ENCODE data around the gene GBGT1.

GBGT1 gene

DNA sequence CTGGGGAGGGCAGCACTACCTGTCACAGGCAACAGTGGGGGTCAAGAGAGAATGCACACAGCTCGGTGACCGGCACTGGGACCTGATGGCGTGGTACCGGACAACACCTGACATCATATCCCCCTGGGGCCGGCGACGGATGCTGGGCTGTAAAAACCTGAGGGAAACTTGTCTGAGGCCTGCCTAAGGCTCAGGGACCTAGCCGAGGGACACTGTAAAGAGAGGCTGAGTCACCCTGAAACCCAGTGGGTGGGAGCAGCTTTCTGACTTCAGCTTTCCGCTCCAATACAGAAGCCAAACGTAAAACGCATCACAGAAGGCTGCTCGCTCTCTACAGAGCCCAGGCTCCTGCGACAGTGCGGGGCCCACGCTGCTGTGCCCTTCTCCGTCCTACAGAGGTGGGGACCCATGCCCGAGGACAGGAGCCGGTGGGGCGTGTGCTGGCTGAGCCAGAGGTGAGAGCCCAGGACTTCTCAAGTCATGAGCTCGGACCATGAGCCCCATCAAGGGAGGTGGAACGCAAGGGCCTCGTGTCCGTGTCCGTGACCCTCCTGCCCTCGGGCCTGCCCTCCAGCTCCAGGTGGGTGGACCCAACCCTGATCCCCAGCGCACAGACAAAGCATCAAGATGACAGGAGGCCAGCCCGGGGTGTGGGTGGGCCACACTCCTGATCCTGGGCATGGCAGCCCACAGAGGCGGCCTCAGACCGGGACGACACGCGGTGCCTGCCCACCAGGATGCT lies 47.9 kb downstream of the GBGT1 start:
- no peaks in the 10 kb centered on the region for H3K27me3 ChIP-seq (ENCODE audit: control insufficient read depth in 1 of 2, insufficient read depth in 2 of 2, low read length in 2 of 2)
- H3K4me1 ChIP-seq (ENCODE audit: control insufficient read depth in 1 of 2, insufficient read depth in 2 of 2, low read length in 2 of 2) = peaks cover 76 to 80% of the 10 kb centered on the region in 2 donors
- no peak overlapping the region for H3K27ac ChIP-seq (ENCODE audit: low read depth, low read length)
- peak overlapping the region; percentile 20 to 35 for H3K9ac ChIP-seq (ENCODE audit: low read depth in 1 of 2, low read length in 2 of 2)
- H3K4me3 ChIP-seq (ENCODE audit: low read depth in 1 of 2, low read length in 2 of 2) = peak overlapping the region in 1 of 2 donors; percentile 1
- H3K9me3 ChIP-seq (ENCODE audit: control insufficient read depth in 1 of 2, low read length in 2 of 2) = no peaks in the 10 kb centered on the region
- peaks cover 0 to 18% of the 10 kb centered on the region in 2 donors for H3K36me3 ChIP-seq (ENCODE audit: control insufficient read depth in 1 of 2, insufficient read depth in 2 of 2, low read length in 2 of 2)

DNA sequence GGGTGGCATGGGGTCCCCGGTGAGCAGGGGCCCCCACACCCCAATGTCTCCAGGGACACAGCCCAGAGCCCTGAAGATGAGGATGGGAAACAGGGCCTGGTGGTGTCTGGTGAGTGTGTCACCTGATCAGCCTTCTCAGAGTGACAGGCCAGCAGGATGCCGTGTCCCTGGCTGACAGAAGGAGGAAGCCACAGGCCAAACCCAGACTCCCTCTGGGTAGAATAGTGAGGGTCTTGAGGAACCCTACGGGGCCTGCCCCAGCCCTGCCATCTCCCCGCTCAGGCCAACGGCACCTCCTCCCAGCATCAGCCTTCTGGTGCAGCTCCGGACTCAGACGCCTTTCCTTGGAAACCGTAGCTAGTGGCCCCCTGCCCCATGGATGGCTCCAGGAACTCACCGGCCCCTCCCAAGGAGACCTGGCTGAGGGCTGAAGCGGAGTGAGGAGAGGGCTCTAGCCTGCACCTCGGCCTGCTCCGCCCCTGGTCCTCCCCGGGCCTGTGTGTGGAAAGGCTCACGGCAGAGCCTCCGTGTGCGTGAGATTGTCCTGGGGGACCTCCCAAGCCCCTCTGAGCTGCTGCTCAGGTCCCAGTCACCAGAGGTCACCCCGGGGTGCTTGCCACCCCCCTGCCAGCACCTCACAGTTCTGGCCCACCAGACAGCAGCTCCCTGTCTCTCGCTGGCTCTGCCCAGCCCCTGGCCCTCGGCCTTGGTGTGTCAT lies 48.7 kb downstream of the GBGT1 start:
- peak overlapping the region; percentile 37 for H3K27ac ChIP-seq (ENCODE audit: low read depth, low read length)
- peaks cover 0 to 25% of the 10 kb centered on the region in 2 donors for H3K36me3 ChIP-seq (ENCODE audit: control insufficient read depth in 1 of 2, insufficient read depth in 2 of 2, low read length in 2 of 2)
- H3K9me3 ChIP-seq (ENCODE audit: control insufficient read depth in 1 of 2, low read length in 2 of 2) = no peaks in the 10 kb centered on the region
- H3K9ac ChIP-seq (ENCODE audit: low read depth in 1 of 2, low read length in 2 of 2) = peak overlapping the region in 1 of 2 donors; percentile 35
- H3K4me3 ChIP-seq (ENCODE audit: low read depth in 1 of 2, low read length in 2 of 2) = no peak overlapping the region
- peaks cover 75 to 79% of the 10 kb centered on the region in 2 donors for H3K4me1 ChIP-seq (ENCODE audit: control insufficient read depth in 1 of 2, insufficient read depth in 2 of 2, low read length in 2 of 2)
- H3K27me3 ChIP-seq (ENCODE audit: control insufficient read depth in 1 of 2, insufficient read depth in 2 of 2, low read length in 2 of 2) = no peaks in the 10 kb centered on the region

DNA sequence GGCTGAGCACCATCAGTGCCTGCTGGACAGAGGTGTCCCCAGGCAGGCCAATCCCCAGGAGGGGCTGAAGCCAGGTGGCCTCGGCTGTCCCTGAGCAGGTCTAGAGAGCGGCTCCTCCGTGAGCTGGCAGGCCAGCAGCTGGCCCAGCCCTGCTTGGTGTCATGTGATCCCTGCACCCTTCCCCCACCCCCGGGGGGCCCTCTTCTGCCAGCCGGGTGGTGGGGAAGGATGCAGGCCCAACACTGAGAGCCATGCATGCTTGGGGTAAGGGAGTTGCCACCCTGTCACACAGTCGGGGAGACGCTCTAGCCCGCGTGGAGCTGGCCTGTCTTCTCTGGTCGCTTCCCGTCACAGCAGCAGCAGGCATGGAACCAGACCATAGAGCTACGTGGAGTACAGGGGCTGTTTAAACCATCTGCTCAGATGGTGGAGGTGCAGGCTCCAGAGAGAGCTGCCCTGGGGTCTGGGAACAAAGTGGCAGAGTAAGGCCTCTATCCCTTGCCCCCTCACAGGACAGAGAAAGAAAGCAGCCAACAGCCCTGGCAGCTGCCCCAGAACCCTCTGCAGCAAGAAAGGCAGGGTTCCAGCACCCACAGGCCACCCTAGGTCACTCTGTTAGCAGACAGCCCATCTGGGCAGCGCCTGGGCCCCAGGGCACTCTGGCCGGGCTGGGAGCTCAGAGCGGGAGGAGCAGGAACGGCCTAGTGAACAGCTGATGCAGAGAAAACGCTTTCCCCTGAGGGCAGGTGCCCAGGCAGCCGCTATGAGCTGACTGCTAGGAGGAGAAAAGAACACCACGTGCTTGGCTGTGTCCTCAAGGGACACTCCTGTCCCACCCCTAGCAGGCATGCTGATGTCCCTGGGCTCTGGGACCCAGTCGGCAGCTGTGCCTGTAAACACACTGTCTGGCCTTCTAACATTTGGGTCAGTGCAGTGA lies 49.5 kb downstream of the GBGT1 start:
- H3K36me3 ChIP-seq (ENCODE audit: control insufficient read depth in 1 of 2, insufficient read depth in 2 of 2, low read length in 2 of 2) = peaks cover 0 to 34% of the 10 kb centered on the region in 2 donors
- no peaks in the 10 kb centered on the region for H3K9me3 ChIP-seq (ENCODE audit: control insufficient read depth in 1 of 2, low read length in 2 of 2)

DNA sequence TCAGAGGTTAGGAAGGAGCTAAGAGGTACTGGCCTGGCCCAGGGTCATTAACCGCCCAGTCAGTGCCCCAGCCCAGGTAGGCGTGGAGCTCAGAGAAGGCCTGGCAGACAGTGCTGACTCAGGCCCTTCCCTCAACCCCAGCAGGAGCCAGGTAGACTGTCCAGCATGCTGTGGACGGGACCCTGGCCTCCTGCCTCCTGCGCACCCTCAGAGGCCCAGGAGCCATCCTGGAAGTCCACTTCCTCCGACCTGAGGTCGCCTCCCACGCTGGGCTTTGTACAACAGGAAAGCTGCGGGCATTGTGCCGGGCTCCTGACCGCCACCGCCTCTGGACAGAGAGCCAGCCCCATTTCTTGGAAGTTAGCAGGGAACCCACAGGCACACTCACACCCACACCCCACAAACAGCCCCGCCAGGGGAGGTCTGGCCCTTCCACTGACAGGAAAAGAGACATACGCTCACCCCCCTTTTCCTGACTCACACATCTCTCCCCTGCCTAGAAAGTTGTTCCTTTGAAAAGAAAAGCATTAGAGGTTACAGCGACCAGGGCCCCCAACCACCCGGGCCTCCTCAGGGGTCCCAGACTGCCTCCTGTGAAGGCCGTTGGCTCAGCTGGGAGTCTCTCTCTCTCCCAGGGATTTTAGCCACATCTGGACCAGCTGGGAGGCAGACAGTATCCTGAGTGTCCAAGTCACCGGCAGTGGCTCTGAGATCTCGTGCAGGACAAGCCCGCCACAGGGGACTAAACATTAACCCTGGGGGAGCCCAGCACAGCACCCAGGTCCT lies 50.4 kb downstream of the GBGT1 start:
- Histone ChIP-seq H3K9ac (ENCODE audit: low read depth in 1 of 2, low read length in 2 of 2) (no peak overlapping the region), H3K36me3 (ENCODE audit: control insufficient read depth in 1 of 2, insufficient read depth in 2 of 2, low read length in 2 of 2) (peaks cover 5 to 42% of the 10 kb centered on the region in 2 donors), H3K4me1 (ENCODE audit: control insufficient read depth in 1 of 2, insufficient read depth in 2 of 2, low read length in 2 of 2) (peaks cover 61 to 62% of the 10 kb centered on the region in 2 donors), H3K9me3 (ENCODE audit: control insufficient read depth in 1 of 2, low read length in 2 of 2) (no peaks in the 10 kb centered on the region), H3K4me3 (ENCODE audit: low read depth in 1 of 2, low read length in 2 of 2) (no peak overlapping the region), H3K27me3 (ENCODE audit: control insufficient read depth in 1 of 2, insufficient read depth in 2 of 2, low read length in 2 of 2) (no peaks in the 10 kb centered on the region), H3K27ac (ENCODE audit: low read depth, low read length) (peak overlapping the region; percentile 56)

More for the DNA sequence above, 49.5 kb downstream of the GBGT1 start:
- no peak overlapping the region for H3K4me3 ChIP-seq (ENCODE audit: low read depth in 1 of 2, low read length in 2 of 2)
- peak overlapping the region in 1 of 2 donors; percentile 35 for H3K9ac ChIP-seq (ENCODE audit: low read depth in 1 of 2, low read length in 2 of 2)
- no peaks in the 10 kb centered on the region for H3K27me3 ChIP-seq (ENCODE audit: control insufficient read depth in 1 of 2, insufficient read depth in 2 of 2, low read length in 2 of 2)
- peaks cover 68 to 70% of the 10 kb centered on the region in 2 donors for H3K4me1 ChIP-seq (ENCODE audit: control insufficient read depth in 1 of 2, insufficient read depth in 2 of 2, low read length in 2 of 2)
- peak overlapping the region; percentile 37 for H3K27ac ChIP-seq (ENCODE audit: low read depth, low read length)

DNA sequence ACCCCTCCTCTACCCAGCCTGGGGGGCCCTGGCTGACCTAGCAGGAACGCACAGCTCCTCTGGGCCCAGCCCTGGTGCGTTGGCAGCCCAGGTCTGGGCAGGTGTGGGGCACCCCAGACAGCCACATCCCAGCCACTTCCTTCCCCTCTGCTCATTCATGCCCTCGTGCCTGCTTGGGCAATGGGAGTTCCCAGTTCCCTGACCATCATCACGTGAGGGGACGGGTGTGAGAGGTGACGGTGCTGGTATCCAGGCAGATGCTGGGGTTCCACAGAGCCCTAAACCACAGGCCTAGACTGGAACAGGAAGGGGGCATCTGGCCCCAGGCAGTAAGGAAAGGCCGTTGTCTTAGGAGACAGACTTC lies 51.1 kb downstream of the GBGT1 start:
- no peak overlapping the region for H3K9ac ChIP-seq (ENCODE audit: low read depth in 1 of 2, low read length in 2 of 2)
- H3K27me3 ChIP-seq (ENCODE audit: control insufficient read depth in 1 of 2, insufficient read depth in 2 of 2, low read length in 2 of 2) = no peaks in the 10 kb centered on the region
- H3K36me3 ChIP-seq (ENCODE audit: control insufficient read depth in 1 of 2, insufficient read depth in 2 of 2, low read length in 2 of 2) = peaks cover 12 to 49% of the 10 kb centered on the region in 2 donors
- H3K4me3 ChIP-seq (ENCODE audit: low read depth in 1 of 2, low read length in 2 of 2) = peak overlapping the region in 1 of 2 donors; percentile 3
- peaks cover 54 to 55% of the 10 kb centered on the region in 2 donors for H3K4me1 ChIP-seq (ENCODE audit: control insufficient read depth in 1 of 2, insufficient read depth in 2 of 2, low read length in 2 of 2)
- no peak overlapping the region for H3K27ac ChIP-seq (ENCODE audit: low read depth, low read length)
- H3K9me3 ChIP-seq (ENCODE audit: control insufficient read depth in 1 of 2, low read length in 2 of 2) = no peaks in the 10 kb centered on the region

DNA sequence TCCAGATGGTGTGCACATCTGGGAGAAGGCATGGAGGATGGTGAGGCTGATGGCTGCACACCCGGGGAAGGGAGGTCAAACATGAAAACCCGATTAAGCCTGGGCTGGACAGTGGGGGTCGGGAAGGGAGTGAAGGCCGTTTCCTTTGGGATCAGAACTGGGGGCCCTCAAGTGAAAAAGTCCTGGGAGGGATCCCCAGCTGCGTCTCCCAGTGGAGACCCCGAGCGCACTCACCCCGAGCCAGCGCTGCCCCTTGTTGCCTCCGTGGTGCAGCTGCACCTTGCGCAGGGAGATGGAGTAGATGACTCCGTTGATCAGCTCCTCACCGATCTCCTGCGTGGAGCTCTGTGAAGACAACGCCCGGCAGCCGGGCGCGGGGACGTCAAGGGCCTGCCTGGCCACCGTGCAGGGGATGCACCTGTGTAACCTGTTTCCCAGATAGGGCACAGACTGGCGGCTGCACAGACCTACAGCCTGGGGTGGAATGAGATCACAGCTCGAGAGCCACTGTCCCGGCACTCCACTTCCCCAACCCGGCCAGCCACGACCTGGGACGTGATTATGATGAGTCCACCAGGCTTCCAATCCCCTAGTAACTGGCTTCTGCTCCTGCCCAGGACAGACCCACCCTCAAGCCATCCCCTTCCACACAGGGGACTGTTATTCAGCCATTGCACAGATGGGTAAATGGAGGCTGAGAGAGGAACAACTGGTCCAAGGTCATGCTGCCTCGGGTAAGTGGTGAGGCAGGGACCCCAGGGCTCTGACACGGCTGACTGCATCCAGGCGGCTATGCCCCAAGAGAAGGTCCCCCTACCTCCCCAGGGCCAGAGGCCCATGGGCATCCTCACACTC lies 51.7 kb downstream of the GBGT1 start:
- Histone ChIP-seq H3K9ac (ENCODE audit: low read depth in 1 of 2, low read length in 2 of 2) (no peak overlapping the region), H3K27ac (ENCODE audit: low read depth, low read length) (no peak overlapping the region), H3K27me3 (ENCODE audit: control insufficient read depth in 1 of 2, insufficient read depth in 2 of 2, low read length in 2 of 2) (no peaks in the 10 kb centered on the region), H3K4me3 (ENCODE audit: low read depth in 1 of 2, low read length in 2 of 2) (no peak overlapping the region), H3K36me3 (ENCODE audit: control insufficient read depth in 1 of 2, insufficient read depth in 2 of 2, low read length in 2 of 2) (peaks cover 18 to 55% of the 10 kb centered on the region in 2 donors), H3K9me3 (ENCODE audit: control insufficient read depth in 1 of 2, low read length in 2 of 2) (no peaks in the 10 kb centered on the region), H3K4me1 (ENCODE audit: control insufficient read depth in 1 of 2, insufficient read depth in 2 of 2, low read length in 2 of 2) (peaks cover 48 to 49% of the 10 kb centered on the region in 2 donors)

DNA sequence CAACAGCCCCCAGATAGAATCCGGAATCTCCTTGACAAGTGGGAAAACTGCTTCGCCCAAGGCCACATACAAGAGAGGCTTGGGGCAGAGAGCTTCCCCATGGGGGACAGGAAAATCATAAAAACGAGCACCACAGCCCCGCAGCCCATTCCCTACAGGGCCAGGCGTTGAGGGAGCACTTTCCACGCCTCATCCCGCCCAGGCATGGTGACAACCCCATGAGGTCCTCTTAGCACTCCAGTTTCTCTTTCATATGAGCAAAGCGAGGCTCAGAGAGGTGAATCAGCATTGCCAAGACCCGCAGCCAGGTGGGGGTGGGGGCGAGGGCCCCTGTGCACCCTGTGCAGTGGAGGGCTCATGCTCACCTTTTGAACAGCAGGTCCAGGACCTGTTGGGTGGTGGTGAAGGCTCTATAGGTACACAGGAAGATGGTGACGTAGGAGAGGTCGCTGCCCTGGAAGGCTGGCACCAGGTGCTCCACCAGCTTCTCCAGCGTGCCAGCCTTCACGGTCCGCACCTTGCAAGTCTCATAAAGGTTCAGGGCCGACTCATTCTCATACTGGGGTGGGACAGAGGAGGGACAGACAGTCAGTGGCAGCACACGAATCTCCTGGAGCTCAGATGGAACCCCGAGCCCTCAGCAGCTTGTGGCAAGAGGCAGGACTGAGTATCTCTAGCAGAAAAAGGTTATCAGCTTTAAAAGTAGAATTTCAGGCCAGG lies 53.6 kb downstream of the GBGT1 start:
- peaks cover 29% of the 10 kb centered on the region in 2 donors for H3K4me1 ChIP-seq (ENCODE audit: control insufficient read depth in 1 of 2, insufficient read depth in 2 of 2, low read length in 2 of 2)
- no peak overlapping the region for H3K27ac ChIP-seq (ENCODE audit: low read depth, low read length)
- no peaks in the 10 kb centered on the region for H3K27me3 ChIP-seq (ENCODE audit: control insufficient read depth in 1 of 2, insufficient read depth in 2 of 2, low read length in 2 of 2)
- H3K36me3 ChIP-seq (ENCODE audit: control insufficient read depth in 1 of 2, insufficient read depth in 2 of 2, low read length in 2 of 2) = peaks cover 29 to 72% of the 10 kb centered on the region in 2 donors
- H3K9ac ChIP-seq (ENCODE audit: low read depth in 1 of 2, low read length in 2 of 2) = no peak overlapping the region
- no peak overlapping the region for H3K4me3 ChIP-seq (ENCODE audit: low read depth in 1 of 2, low read length in 2 of 2)
- H3K9me3 ChIP-seq (ENCODE audit: control insufficient read depth in 1 of 2, low read length in 2 of 2) = no peaks in the 10 kb centered on the region

DNA sequence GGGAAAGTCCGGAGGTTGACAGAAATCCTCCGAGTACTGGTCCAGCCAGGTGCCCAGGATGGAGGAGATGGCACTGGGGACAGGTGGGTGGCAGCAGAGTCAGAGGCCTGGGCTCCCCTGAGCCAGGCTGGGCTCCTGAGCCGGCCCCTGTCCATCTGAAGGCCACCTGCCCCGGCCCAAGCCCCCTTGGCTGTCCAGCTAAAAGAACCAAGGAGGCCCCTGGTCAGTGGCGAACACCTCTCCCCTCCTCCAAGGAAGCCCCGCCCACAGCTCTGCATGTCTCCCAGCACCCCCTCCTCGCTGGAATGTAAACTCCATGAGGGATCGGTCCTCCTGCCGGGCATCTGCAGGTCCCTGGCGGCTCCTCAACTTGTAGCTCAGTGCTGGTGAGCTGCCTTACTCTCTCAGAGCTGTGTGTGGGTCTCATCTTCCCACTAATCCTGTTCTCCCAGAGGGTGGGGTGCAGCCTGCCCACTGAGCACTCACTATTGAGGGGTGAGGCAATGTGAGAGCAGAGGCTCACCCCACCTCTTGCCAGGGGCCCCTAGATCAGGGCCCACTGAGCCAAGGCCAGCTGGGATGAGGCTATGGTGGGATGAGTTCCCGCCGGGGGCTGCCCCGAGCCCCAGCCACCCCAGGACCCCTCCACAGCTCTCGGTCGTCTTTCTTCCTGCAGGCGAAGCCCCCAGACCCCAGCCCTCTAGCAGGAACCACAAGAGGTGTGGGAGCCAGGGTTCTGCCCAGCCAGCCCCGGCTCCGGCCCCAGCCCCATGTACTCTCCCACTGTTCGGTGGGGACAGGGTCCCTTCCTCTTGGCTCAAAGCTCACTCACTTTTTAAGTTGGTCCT lies 54.7 kb downstream of the GBGT1 start:
- Histone ChIP-seq H3K27ac (ENCODE audit: low read depth, low read length) (no peak overlapping the region), H3K9ac (ENCODE audit: low read depth in 1 of 2, low read length in 2 of 2) (no peak overlapping the region), H3K4me1 (ENCODE audit: control insufficient read depth in 1 of 2, insufficient read depth in 2 of 2, low read length in 2 of 2) (peaks cover 18% of the 10 kb centered on the region in 2 donors), H3K4me3 (ENCODE audit: low read depth in 1 of 2, low read length in 2 of 2) (no peak overlapping the region), H3K36me3 (ENCODE audit: control insufficient read depth in 1 of 2, insufficient read depth in 2 of 2, low read length in 2 of 2) (peaks cover 31 to 78% of the 10 kb centered on the region in 2 donors), H3K9me3 (ENCODE audit: control insufficient read depth in 1 of 2, low read length in 2 of 2) (no peaks in the 10 kb centered on the region), H3K27me3 (ENCODE audit: control insufficient read depth in 1 of 2, insufficient read depth in 2 of 2, low read length in 2 of 2) (no peaks in the 10 kb centered on the region)
